ENCODE results near the gene COLEC11. TPM values are rescaled to one million over a fixed set of nuclear protein-coding genes. Genes with fewer than 3 reads are reported as not detected.

Gene COLEC11
- total and polyA plus RNA-seq, 10 of the 15 experiments (the other 5 are each of a cell fraction or from before 2014, with no cell fraction given): 0.08 to 0.74 (median 0.14) TPM; not detected in 4

- Histone ChIP-seq H4K20me1 (ENCODE audit: control insufficient read depth, insufficient read depth) (no peaks in the 10 kb centered on the region), H3K79me2 (ENCODE audit: control insufficient read depth, insufficient read depth, low read length) (no peaks in the 10 kb centered on the region), H2AFZ (ENCODE audit: control insufficient read depth, low read depth, low read length) (no peak overlapping the region), H3K27me3 (replicated peaks in 1 of 2; ENCODE audit: control insufficient read depth in 2 of 2, insufficient read depth in 2 of 2, low read length in 1 of 2) (no peaks in the 10 kb centered on the region), H3K9ac (ENCODE audit: control insufficient read depth, insufficient read depth, low read length) (no peak overlapping the region), H3K4me1 (ENCODE audit: control insufficient read depth, insufficient read depth, low read length) (peaks cover 8% of the 10 kb centered on the region; the same call in 1 of the 2 replicates), H3K4me2 (ENCODE audit: control insufficient read depth, insufficient read depth) (no peak overlapping the region), H3K4me3 (no peak overlapping the region), H3K36me3 (ENCODE audit: control insufficient read depth in 2 of 2, insufficient read depth in 2 of 2, low read length in 1 of 2) (no peaks in the 10 kb centered on the region), H3K27ac (ENCODE audit: control insufficient read depth, insufficient read depth) (no peak overlapping the region), H3K9me3 (replicated peaks; ENCODE audit: control insufficient read depth, insufficient read depth, low read length) (no peaks in the 10 kb centered on the region)
- no peak for TF ChIP-seq ZNF384 (IDR thresholded peaks at IDR 0.05; ENCODE audit: borderline replicate concordance, low read depth, low read length)
- FAIRE-seq (no peak), ATAC-seq (no peak), DNase-seq (ENCODE audit: low read depth, low spot score) (no peak)
- ChIA-PET SMC1A (ENCODE audit: uncharacterized antibody, unreplicated experiment) (interaction anchor here (0.6 to 1.0 kb wide), 2 partner anchors 16 to 63 kb away, joined by 3 read pairs; partner anchors contain the start of gene RNASEH1), CTCF (interaction anchor here (0.7 kb wide), 1 partner anchor 1662 kb away, joined by 3 read pairs; no protein-coding TSS in a partner anchor), POLR2A (interaction anchor here (1.0 kb wide), 1 partner anchor 11 kb away, joined by 3 read pairs; no protein-coding TSS in a partner anchor), RAD21 (ENCODE audit: unreplicated experiment) (no interaction called here)
- in situ Hi-C loops (cut with MboI) (no loop called here), intact Hi-C loops (cut with micrococcal nuclease; ENCODE audit: unreplicated experiment) (no loop called here)
- BruUV-seq (replicated peaks): no TSS peak
- 73% methylated on average over 5 of the region's 5 CpGs for WGBS (ENCODE audit: insufficient coverage, insufficient replicate concordance, low lambda C conversion rate, missing lambda C conversion rate)
Measured at GRCh38 chr2:3620834-3621233, 25.9 kb downstream of the COLEC11 start.

GRCh38 chr2:3622967-3623366 lies 28.1 kb downstream of the COLEC11 start:
- Histone ChIP-seq H3K9ac (ENCODE audit: control insufficient read depth, insufficient read depth, low read length) (no peak overlapping the region), H3K79me2 (ENCODE audit: control insufficient read depth, insufficient read depth, low read length) (no peaks in the 10 kb centered on the region), H3K36me3 (ENCODE audit: control insufficient read depth in 2 of 2, insufficient read depth in 2 of 2, low read length in 1 of 2) (no peaks in the 10 kb centered on the region), H4K20me1 (ENCODE audit: control insufficient read depth, insufficient read depth) (no peaks in the 10 kb centered on the region), H3K4me1 (ENCODE audit: control insufficient read depth, insufficient read depth, low read length) (peaks cover 8% of the 10 kb centered on the region; the same call in 1 of the 2 replicates), H3K4me3 (no peak overlapping the region), H3K4me2 (ENCODE audit: control insufficient read depth, insufficient read depth) (no peak overlapping the region), H2AFZ (ENCODE audit: control insufficient read depth, low read depth, low read length) (no peak overlapping the region), H3K9me3 (replicated peaks; ENCODE audit: control insufficient read depth, insufficient read depth, low read length) (no peaks in the 10 kb centered on the region), H3K27ac (ENCODE audit: control insufficient read depth, insufficient read depth) (no peak overlapping the region), H3K27me3 (replicated peaks in 1 of 2; ENCODE audit: control insufficient read depth in 2 of 2, insufficient read depth in 2 of 2, low read length in 1 of 2) (no peaks in the 10 kb centered on the region)
- WGBS (ENCODE audit: insufficient coverage, insufficient replicate concordance, low lambda C conversion rate, missing lambda C conversion rate): 88% methylated on average over 1 of the region's 1 CpG
- BruUV-seq (replicated peaks): no TSS peak
- ChIA-PET POLR2A (interaction anchor here (0.6 to 2.0 kb wide), 2 partner anchors 13 to 103 kb away, joined by 4 to 12 read pairs; no protein-coding TSS in a partner anchor), RAD21 (ENCODE audit: unreplicated experiment) (interaction anchor here (1.3 to 1.8 kb wide), 2 partner anchors 39 to 47 kb away, joined by 3 to 4 read pairs; no protein-coding TSS in a partner anchor), CTCF (interaction anchor here (0.8 to 2.1 kb wide), 2 partner anchors 29 to 42 kb away, joined by 3 to 7 read pairs; no protein-coding TSS in a partner anchor), SMC1A (ENCODE audit: uncharacterized antibody, unreplicated experiment) (interaction anchor here (0.9 to 3.1 kb wide), 6 partner anchors 14 to 195 kb away, joined by 3 to 27 read pairs (median 6); no protein-coding TSS in a partner anchor)
- TF ChIP-seq ZNF622 (IDR thresholded peaks at IDR 0.05) (no peak), ZNF24 (IDR thresholded peaks at IDR 0.05) (no peak), CBX5 (IDR thresholded peaks at IDR 0.05; ENCODE audit: low read depth) (peak; percentile 59; the same call in 1 of the 2 replicates), KLF5 (IDR thresholded peaks at IDR 0.05; ENCODE audit: partially characterized antibody) (no peak), NR2C1 (IDR thresholded peaks at IDR 0.05) (no peak)
- FAIRE-seq: no peak
- ATAC-seq: no peak
- DNase-seq (ENCODE audit: low read depth, low spot score): no peak
- in situ Hi-C loops (cut with MboI) (no loop called here), intact Hi-C loops (cut with micrococcal nuclease; ENCODE audit: unreplicated experiment) (no loop called here)

Data from GM12878 (cell line).